Adipose tissue (tissue), 3 donors: ENCODE measurements around the gene GIPC3. TPM values are rescaled to one million over a fixed set of nuclear protein-coding genes. Genes with fewer than 3 reads are reported as not detected.
"Not testable (repeated sequence)": the region's sequence is repeated elsewhere in the genome, so short reads cannot be mapped to it uniquely, and the experiment has no call there.

Source experiments
- H3K27ac ChIP-seq: one replicate; pipeline ENCODE4 v1.5.1; 2013; ENCODE audit warnings: low read depth, low read length
- WGBS, 3 donors: extraction: QIAGEN DNeasy Blood & Tissue Kit; methylation state at CpG; one replicate each; pipeline ENCODE4 v1.1.7; 2013; 5-methylcytosine and 5-hydroxymethylcytosine counted together
- polyA plus RNA-seq, 3 donors: library from polyadenylated mRNA; stranded (reverse); fragments of 200-250 nt; gene quantifications; one replicate each; pipeline ENCODE4 v1.2.3, GENCODE V29; 2013
- donor health status: healthy with polysubstance abuse.
- donor health status: Bipolar disorder and iron deficiency.
- donor health status: healthy.

Gene GIPC3
- polyA plus RNA-seq, 3 donors = 0.33 to 1.7 (median 1.5) TPM

DNA sequence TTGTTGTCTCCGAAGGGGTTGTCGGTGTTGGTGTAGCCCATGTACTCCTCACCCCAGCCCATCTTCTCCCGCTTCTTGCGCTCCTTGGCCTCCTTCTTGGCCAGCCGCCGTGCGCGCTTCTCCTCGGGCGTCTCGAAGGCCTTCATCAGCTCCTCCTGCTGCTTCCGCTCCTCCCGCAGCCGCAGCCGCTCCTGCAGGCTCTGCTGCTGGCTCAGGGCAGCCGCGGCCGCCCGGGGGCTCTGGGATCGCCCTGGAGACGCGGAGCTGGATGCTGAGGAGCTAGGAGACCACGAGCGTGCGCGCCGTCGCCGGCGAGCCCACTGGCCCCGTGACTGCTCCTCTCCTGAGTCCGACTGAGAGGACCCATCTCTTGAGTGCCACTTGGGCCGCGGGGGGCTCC, 38.4 kb downstream of the GIPC3 start:
- H3K27ac ChIP-seq = no peak overlapping the region
- WGBS, 3 donors = 89 to 93% (median 93%) methylated on average over 33 to 34 of the region's 34 CpGs

DNA sequence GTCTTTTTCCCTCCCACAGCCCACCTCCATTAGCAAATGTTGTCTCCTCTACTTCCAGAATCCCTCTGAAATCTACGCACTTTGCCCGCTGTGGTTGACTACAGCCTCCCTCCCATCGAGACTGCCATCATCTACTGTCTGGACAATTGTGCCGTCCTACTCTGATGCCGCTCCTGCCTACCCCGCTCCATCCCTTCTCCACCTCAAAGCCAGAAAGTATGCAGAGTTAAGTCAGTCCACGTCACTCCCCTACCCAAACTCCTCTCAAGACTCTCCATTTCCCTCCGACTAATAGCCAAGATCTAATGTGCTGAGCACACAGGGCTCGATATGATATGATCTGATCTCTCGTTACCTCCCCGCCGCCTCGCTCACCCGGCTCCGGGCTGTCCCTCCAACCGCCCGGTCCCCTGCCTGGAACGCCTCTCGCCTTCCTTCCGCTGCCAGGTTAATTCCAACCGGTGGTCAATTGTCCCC, 40.8 kb downstream of the GIPC3 start:
- 1 to 2% (median 2%) methylated on average over 21 of the region's 21 CpGs for WGBS, 3 donors

GRCh38 chr19:3626473-3627350, 41.4 kb downstream of the GIPC3 start, which contains the start of gene CACTIN:
Gene CACTIN (minus strand): TSS chr19:3626790. CDS start chr19:3626762, 28 bp downstream.
- 0 to 1% (median 0%) methylated on average over 77 to 80 of the region's 80 CpGs for WGBS, 3 donors
- peak within 1 kb of the TSS; percentile 94 for H3K27ac ChIP-seq

More for the DNA sequence above, 40.8 kb downstream of the GIPC3 start:
- no peak overlapping the region for H3K27ac ChIP-seq

- no peak overlapping the region for H3K27ac ChIP-seq
- WGBS, 3 donors = 58 to 62% (median 60%) methylated on average over 7 of the region's 7 CpGs
These were observed 42.1 kb downstream of the GIPC3 start for GRCh38 chr19:3627351-3627723.

- not testable (repeated sequence) for H3K27ac ChIP-seq
- 72 to 76% (median 73%) methylated on average over 8 to 9 of the region's 9 CpGs for WGBS, 3 donors
These were observed 43.5 kb downstream of the GIPC3 start for GRCh38 chr19:3628766-3629165.

GRCh38 chr19:3631053-3631861, 46.0 kb downstream of the GIPC3 start:
- 90 to 94% (median 93%) methylated on average over 43 of the region's 43 CpGs for WGBS, 3 donors
- H3K27ac ChIP-seq = no peak overlapping the region

DNA sequence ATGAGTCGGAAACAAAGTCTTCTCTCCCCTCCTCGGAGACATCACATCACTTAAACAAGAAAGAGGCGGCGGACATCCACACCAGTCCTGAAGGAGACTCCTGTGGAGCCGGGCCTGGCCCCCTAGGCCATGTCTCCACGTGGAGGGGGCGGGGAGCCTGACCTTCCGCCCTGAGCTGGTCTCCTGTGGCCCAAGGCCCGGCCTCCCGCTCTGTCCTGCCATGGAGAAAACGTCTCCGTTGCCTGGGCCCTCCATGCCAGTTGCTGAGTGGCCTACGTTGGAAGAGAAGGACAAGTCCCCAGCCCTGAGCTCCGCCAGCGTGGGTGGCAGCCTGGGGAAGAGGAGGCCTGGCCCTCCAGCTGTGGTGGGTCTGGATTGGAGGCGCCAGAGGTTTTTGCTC, 46.8 kb downstream of the GIPC3 start:
- H3K27ac ChIP-seq = no peak overlapping the region
- 85 to 87% (median 86%) methylated on average over 14 to 16 of the region's 16 CpGs for WGBS, 3 donors

DNA sequence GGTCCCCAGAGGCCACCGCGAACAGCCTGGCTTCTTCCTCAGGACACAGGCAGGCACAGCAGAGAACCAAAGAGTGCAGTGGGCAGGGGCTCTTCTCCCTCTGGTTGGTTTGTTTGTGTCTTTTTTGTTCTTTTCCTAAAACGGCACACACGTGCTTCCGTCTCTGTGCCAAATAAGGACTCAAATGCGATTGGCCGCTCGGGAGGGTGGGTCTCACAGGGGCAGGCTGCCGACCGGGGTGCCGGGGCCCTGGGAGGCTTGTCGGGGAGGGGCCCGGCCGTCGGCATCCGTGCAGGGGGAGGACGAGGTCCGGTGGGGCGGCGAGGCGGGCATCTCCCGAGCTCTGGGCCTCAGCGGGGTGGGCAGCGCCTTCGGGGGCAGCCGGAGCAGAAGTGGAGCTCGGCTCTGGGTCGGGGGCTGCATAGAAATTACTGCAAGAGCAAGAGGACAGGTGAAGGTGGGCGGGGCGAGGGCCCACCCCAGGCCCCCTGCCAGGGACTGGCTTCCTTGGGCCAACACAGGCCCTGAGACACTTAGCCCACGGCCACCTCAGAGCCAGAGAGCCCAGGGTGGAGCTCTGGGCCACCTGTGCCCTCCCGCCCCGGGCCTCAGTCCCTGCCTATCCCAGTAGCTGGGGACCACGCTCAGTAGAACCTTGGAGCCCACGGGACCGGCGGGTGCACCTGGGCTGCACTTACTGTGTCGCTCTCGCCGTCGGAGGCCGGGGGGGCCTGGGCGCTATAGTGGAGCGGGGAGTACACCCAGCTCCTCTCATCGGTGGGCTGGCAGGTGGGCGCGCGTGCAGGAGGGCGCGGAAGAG, 47.7 kb downstream of the GIPC3 start:
- 89 to 91% (median 89%) methylated on average over 40 to 50 of the region's 50 CpGs for WGBS, 3 donors
- H3K27ac ChIP-seq = no peak overlapping the region

- 92 to 95% (median 94%) methylated on average over 18 to 22 of the region's 22 CpGs for WGBS, 3 donors
- no peak overlapping the region for H3K27ac ChIP-seq
These were observed 48.3 kb downstream of the GIPC3 start for GRCh38 chr19:3633559-3633988.

- WGBS, 3 donors = 94 to 95% (median 95%) methylated on average over 19 of the region's 19 CpGs
- H3K27ac ChIP-seq = no peak overlapping the region
These were observed 49.3 kb downstream of the GIPC3 start for GRCh38 chr19:3634496-3635045.

GRCh38 chr19:3636506-3636905, 51.2 kb downstream of the GIPC3 start:
- 86 to 94% (median 94%) methylated on average over 20 of the region's 20 CpGs for WGBS, 3 donors
- no peak overlapping the region for H3K27ac ChIP-seq

DNA sequence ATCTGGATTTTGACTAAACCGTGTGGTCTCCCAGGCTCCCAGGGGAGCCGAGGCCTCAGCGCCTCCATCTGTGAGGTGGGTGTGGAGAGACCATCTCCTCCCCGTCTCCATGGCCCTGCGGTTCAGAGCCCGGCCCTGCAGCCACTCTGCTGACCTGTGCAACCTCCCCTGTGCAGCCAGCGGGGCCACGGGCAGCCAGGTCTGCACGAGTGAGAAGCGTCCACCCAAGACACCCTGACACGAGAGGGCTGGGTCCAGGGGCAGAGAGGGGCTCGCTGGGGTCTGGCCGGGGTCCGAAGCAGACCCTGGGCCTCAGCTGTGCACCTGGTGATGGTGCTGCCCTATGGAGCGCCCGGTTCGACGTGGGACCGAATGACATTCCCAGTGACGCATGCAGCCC, 51.7 kb downstream of the GIPC3 start:
- 92 to 95% (median 94%) methylated on average over 20 of the region's 20 CpGs for WGBS, 3 donors
- no peak overlapping the region for H3K27ac ChIP-seq

- WGBS, 3 donors = 88 to 92% (median 92%) methylated on average over 10 to 23 of the region's 23 CpGs
- no peak overlapping the region for H3K27ac ChIP-seq
These were observed 52.3 kb downstream of the GIPC3 start for GRCh38 chr19:3637621-3638020.

DNA sequence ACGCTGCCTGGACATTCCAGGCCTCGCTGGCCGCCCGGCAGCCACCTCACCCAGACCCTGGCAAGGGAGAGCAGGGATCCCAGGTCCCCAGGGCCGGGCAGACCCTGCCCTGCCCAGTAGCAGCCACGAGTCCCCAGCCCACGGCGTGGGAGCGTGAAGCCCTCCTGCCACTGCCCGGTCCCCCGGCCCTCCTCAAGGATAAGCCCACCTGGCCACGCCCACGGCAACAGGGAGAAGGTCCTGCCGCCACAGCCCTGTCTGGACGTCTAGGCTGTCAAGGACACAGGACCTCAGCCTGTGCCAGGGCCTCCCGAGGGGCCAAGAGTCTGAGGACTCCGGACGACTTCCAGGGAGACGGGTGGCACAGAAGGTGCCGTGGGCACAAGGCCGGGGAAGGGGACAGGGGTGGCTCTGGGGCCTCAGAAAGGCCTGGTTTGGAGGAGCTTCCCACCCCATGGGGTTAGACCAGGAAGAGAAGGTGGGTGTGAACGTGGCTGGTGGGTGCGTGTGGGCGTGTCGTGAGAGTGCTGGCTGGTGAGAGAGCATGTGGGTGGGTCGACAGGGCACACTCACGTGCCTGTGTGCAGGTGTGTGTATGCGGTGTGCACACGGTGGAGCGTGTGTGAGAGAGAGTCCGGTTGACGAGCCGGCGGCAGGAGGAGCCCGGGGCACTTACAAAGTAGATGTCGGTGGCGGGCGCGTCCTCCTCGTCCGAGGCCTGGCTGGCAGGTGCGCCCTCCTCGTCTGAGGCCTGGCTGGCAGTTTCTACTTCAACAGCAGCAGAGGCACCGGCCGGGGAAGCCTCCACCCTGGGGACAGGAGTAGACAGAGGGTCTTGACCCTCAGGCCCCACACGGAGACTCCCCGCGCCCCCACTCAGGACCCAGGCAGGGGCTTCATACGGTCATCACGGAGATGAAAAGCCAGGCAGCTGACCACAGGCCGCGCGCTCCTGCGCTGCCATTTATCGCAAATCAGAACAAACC, 53.2 kb downstream of the GIPC3 start:
- 88 to 94% (median 93%) methylated on average over 54 to 55 of the region's 55 CpGs for WGBS, 3 donors
- no peak overlapping the region for H3K27ac ChIP-seq

- H3K27ac ChIP-seq = no peak overlapping the region
- WGBS, 3 donors = 97% methylated on average over 13 of the region's 13 CpGs
These were observed 54.2 kb downstream of the GIPC3 start for GRCh38 chr19:3639479-3639878.

GRCh38 chr19:3641515-3642269, 56.4 kb downstream of the GIPC3 start:
- H3K27ac ChIP-seq = no peak overlapping the region
- 94 to 95% (median 95%) methylated on average over 28 of the region's 28 CpGs for WGBS, 3 donors
